ENCODE results near the gene HDAC1. TPM values are rescaled to one million over a fixed set of nuclear protein-coding genes. Genes with fewer than 3 reads are reported as not detected.
A peak's percentile ranks its signal among the peaks of the same experiment; 100 is the strongest.

Gene HDAC1
- total RNA-seq, 2 experiments from 2014 or later, result 259 to 263 TPM

DNA sequence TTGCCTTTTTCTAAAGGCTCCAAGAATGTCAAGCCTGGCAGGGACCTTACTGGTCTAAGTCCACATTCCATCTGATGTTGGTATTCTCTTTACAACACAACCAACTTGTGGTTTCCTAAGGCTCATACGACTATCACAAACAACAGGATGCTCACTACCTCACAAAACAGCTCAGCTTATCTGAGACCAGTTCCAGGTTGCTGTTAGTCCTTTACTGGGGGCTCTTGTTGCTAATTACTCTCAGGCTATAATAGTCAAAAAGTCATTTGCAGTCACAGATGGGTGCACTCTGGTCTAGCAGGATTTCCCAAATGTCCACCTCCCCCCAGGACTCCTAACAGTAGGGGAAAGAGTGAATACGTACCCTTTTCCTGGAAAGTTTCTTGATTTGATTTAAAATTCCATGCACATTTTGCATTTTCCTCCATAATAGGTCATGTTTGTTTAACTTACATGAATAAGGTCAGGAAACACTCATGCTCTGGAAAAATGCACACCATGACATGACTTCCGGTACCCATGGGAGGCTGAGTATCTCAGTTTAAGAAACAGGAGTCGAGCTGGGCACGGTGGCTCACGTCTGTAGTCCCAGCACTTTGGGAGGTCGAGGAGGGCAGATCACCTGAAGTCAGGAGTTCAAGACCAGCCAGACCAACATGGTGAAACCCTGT lies 24.8 kb upstream of the HDAC1 start:
- Histone ChIP-seq H3K4me3 (ENCODE audit: low read depth, low read length, poor library complexity, severe bottlenecking) (peak overlapping the region; percentile 25), H3K36me3 (ENCODE audit: insufficient read depth, low read length) (peaks cover 10% of the 10 kb centered on the region), H3K9me3 (ENCODE audit: low read length) (no peaks in the 10 kb centered on the region), H3K79me2 (ENCODE audit: insufficient read depth, low read depth, low read length) (peaks cover 25% of the 10 kb centered on the region; the same call in 1 of the 2 replicates), H3K4me2 (ENCODE audit: low read length) (peak overlapping the region; percentile 44), H2AFZ (ENCODE audit: low read length) (no peak overlapping the region), H3K4me1 (ENCODE audit: insufficient read depth, low read length, poor library complexity, severe bottlenecking) (peaks cover 72% of the 10 kb centered on the region), H4K20me1 (ENCODE audit: insufficient read depth, low read length) (no peaks in the 10 kb centered on the region), H3K27ac (ENCODE audit: low read depth, low read length, poor library complexity, severe bottlenecking) (peak overlapping the region; percentile 75), H3K9me2 (ENCODE audit: insufficient read depth, low read length) (no peaks in the 10 kb centered on the region)
- ChIA-PET CTCF (ENCODE audit: unreplicated experiment) (interaction anchor here (1.7 kb wide), 1 partner anchor 12 kb away, joined by 6 read pairs; no protein-coding TSS in a partner anchor), POLR2A (interaction anchor here (0.6 to 3.3 kb wide), 7 partner anchors 11 to 50 kb away, joined by 3 to 23 read pairs (median 5); partner anchors contain the start of genes EIF3I, LCK and TMEM234)
- peak; percentile 60 for DNase-seq (ENCODE audit: low spot score)
- intact Hi-C loops (cut with micrococcal nuclease; ENCODE audit: unreplicated experiment), result no loop called here
- BruUV-seq (replicated peaks), result no TSS peak
- TF ChIP-seq EZH2phosphoT487 (IDR thresholded peaks at IDR 0.05; ENCODE audit: borderline replicate concordance, low read depth, low read length), result no peak
- TF ChIP-seq, protein P1, sequence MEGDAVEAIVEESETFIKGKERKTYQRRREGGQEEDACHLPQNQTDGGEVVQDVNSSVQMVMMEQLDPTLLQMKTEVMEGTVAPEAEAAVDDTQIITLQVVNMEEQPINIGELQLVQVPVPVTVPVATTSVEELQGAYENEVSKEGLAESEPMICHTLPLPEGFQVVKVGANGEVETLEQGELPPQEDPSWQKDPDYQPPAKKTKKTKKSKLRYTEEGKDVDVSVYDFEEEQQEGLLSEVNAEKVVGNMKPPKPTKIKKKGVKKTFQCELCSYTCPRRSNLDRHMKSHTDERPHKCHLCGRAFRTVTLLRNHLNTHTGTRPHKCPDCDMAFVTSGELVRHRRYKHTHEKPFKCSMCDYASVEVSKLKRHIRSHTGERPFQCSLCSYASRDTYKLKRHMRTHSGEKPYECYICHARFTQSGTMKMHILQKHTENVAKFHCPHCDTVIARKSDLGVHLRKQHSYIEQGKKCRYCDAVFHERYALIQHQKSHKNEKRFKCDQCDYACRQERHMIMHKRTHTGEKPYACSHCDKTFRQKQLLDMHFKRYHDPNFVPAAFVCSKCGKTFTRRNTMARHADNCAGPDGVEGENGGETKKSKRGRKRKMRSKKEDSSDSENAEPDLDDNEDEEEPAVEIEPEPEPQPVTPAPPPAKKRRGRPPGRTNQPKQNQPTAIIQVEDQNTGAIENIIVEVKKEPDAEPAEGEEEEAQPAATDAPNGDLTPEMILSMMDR (conservative IDR thresholded peaks at IDR 0.05; ENCODE audit: low read length), result no peak

DNA sequence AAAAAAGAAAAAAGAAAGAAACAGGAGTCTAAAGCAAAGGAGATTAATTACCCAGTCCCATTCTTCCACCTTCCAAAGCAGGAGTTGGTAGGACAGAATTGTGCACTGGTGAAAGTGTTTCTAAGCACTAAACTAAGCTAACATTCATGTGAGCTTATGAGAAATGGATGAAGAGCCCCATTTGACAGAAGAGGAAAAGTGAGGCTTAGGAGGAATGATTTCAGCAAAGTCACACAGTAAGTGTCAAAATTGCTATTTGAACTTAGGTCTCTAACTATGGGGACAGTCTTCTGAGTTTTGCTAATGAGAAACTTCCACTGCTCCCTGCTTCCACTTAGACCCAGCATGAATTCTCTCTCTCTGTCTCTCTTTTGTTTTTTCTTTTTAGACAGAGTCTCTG lies 22.1 kb upstream of the HDAC1 start:
- TF ChIP-seq, protein P1 (conservative IDR thresholded peaks at IDR 0.05; ENCODE audit: low read length), result no peak
- TF ChIP-seq EZH2phosphoT487 (IDR thresholded peaks at IDR 0.05; ENCODE audit: borderline replicate concordance, low read depth, low read length), result no peak
- Histone ChIP-seq H3K79me2 (ENCODE audit: insufficient read depth, low read depth, low read length) (peaks cover 35% of the 10 kb centered on the region; the same call in 1 of the 2 replicates), H3K4me1 (ENCODE audit: insufficient read depth, low read length, poor library complexity, severe bottlenecking) (peaks cover 72% of the 10 kb centered on the region), H3K4me3 (ENCODE audit: low read depth, low read length, poor library complexity, severe bottlenecking) (no peak overlapping the region), H2AFZ (ENCODE audit: low read length) (no peak overlapping the region), H3K27ac (ENCODE audit: low read depth, low read length, poor library complexity, severe bottlenecking) (peak overlapping the region; percentile 36), H3K4me2 (ENCODE audit: low read length) (no peak overlapping the region), H3K9me3 (ENCODE audit: low read length) (no peaks in the 10 kb centered on the region), H4K20me1 (ENCODE audit: insufficient read depth, low read length) (no peaks in the 10 kb centered on the region), H3K36me3 (ENCODE audit: insufficient read depth, low read length) (peaks cover 16% of the 10 kb centered on the region), H3K9me2 (ENCODE audit: insufficient read depth, low read length) (no peaks in the 10 kb centered on the region)
- DNase-seq (ENCODE audit: low spot score), result no peak
- BruUV-seq (replicated peaks), result no TSS peak
- intact Hi-C loops (cut with micrococcal nuclease; ENCODE audit: unreplicated experiment), result no loop called here
- POLR2A ChIA-PET, result interaction anchor here (0.5 to 1.8 kb wide), 5 partner anchors 11 to 69 kb away, joined by 3 to 7 read pairs (median 3); no protein-coding TSS in a partner anchor
- CTCF ChIA-PET (ENCODE audit: unreplicated experiment), result no interaction called here
